ENCODE results near the gene FRA10AC1.

FRA10AC1 gene

GRCh38 chr10:93718937-93719725 lies 16.7 kb upstream of the FRA10AC1 start:
- no peak for DNase-seq (ENCODE audit: extremely low read depth, low read depth)
- no peak overlapping the region for H3K4me3 ChIP-seq (replicated peaks; ENCODE audit: low read depth, low read length)
- no peak for TF ChIP-seq CTCF (IDR thresholded peaks at IDR 0.05; ENCODE audit: low read depth, low read length, missing control alignments)

GRCh38 chr10:93716766-93717165 lies 14.4 kb upstream of the FRA10AC1 start:
- no peak for DNase-seq (ENCODE audit: extremely low read depth, low read depth)
- TF ChIP-seq CTCF (IDR thresholded peaks at IDR 0.05; ENCODE audit: low read depth, low read length, missing control alignments): no peak
- no peak overlapping the region for H3K4me3 ChIP-seq (replicated peaks; ENCODE audit: low read depth, low read length)

GRCh38 chr10:93715345-93715744 lies 13.0 kb upstream of the FRA10AC1 start:
- no peak for TF ChIP-seq CTCF (IDR thresholded peaks at IDR 0.05; ENCODE audit: low read depth, low read length, missing control alignments)
- no peak overlapping the region for H3K4me3 ChIP-seq (replicated peaks; ENCODE audit: low read depth, low read length)
- no peak for DNase-seq (ENCODE audit: extremely low read depth, low read depth)

- H3K4me3 ChIP-seq (replicated peaks; ENCODE audit: low read depth, low read length): no peak overlapping the region
- no peak for TF ChIP-seq CTCF (IDR thresholded peaks at IDR 0.05; ENCODE audit: low read depth, low read length, missing control alignments)
- no peak for DNase-seq (ENCODE audit: extremely low read depth, low read depth)
Measured at GRCh38 chr10:93712593-93712992, 10.2 kb upstream of the FRA10AC1 start.

GRCh38 chr10:93711891-93712290 lies 9.5 kb upstream of the FRA10AC1 start:
- no peak for TF ChIP-seq CTCF (IDR thresholded peaks at IDR 0.05; ENCODE audit: low read depth, low read length, missing control alignments)
- H3K4me3 ChIP-seq (replicated peaks; ENCODE audit: low read depth, low read length): no peak overlapping the region
- no peak for DNase-seq (ENCODE audit: extremely low read depth, low read depth)

GRCh38 chr10:93710333-93710909 lies 8.0 kb upstream of the FRA10AC1 start:
- no peak for DNase-seq (ENCODE audit: extremely low read depth, low read depth)
- no peak for TF ChIP-seq CTCF (IDR thresholded peaks at IDR 0.05; ENCODE audit: low read depth, low read length, missing control alignments)
- H3K4me3 ChIP-seq (replicated peaks; ENCODE audit: low read depth, low read length): no peak overlapping the region

All from HFF-Myc (cell line).